Bone marrow (tissue), 2 donors: ENCODE measurements around the gene YKT6.
"Not testable (repeated sequence)": the region's sequence is repeated elsewhere in the genome, so short reads cannot be mapped to it uniquely, and the experiment has no call there.

Experiments used
- DNase-seq, 2 donors: peaks; one replicate each; lab custom pipeline; 2025; lab: John Stamatoyannopoulos, UW

Gene YKT6

DNA sequence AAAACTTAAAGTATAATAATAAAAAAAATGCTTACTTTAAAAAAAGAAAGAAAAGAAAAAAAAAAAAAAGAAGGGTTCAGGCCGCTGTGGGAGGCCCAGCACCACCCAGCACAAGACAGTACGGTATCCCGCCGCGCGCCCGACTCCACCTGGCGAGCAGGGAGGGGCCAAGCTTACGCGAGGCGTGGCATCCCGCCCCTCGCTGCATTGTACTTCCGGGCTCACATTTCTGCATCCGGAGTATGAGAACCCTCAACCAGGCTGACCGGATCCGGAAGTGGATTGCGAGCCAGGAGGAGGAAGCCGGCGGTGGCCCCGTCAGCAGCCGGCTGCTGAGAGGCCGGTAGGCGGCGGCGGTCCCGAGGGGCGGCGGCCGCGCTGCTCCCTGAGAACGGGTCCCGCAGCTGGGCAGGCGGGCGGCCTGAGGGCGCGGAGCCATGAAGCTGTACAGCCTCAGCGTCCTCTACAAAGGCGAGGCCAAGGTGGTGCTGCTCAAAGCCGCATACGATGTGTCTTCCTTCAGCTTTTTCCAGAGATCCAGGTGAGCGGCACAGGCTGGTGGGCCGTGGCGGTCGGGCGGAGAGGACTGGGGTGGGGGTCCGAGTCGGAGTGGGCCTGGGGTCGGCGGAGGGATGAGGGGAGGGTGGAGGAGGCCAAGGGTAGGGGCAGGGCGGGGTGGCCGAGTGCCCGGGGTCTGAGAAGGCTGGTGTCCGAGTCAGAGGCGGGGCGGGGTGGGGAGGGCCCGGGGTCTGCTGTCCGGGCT is at the start of gene YKT6:
Gene YKT6, plus strand, starts transcription at position 280 of the 763 bp plus-strand sequence. Its CDS starts 158 bp downstream, at position 438.
- peak; percentile 53 to 86 for DNase-seq

GRCh38 chr7:44151956-44152355 is 48.8 kb upstream of the YKT6 start:
- no peak for DNase-seq

GRCh38 chr7:44152971-44153947 is 47.5 kb upstream of the YKT6 start:
- no peak for DNase-seq

DNA sequence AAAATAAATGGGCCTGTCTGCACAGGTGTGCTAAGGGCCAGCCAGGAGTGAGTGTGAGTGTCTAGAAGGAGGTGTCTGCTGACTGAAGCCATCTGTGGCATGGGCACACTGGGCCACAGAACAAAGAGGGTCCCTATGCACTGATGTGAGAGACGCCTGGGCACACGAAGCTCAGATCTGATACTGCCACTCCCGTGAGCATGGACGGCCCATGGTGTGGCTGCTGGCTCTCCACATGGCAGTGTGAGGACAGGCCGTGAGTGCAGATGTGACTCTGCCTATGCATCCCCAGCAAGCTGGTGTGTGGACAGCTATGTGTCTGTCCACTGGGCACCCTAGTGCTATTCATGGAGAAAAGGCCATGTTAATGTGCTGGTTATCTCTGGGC is 46.8 kb upstream of the YKT6 start:
- no peak for DNase-seq

- DNase-seq: no peak
Observed at GRCh38 chr7:44154703-44155102, 46.1 kb upstream of the YKT6 start.

DNA sequence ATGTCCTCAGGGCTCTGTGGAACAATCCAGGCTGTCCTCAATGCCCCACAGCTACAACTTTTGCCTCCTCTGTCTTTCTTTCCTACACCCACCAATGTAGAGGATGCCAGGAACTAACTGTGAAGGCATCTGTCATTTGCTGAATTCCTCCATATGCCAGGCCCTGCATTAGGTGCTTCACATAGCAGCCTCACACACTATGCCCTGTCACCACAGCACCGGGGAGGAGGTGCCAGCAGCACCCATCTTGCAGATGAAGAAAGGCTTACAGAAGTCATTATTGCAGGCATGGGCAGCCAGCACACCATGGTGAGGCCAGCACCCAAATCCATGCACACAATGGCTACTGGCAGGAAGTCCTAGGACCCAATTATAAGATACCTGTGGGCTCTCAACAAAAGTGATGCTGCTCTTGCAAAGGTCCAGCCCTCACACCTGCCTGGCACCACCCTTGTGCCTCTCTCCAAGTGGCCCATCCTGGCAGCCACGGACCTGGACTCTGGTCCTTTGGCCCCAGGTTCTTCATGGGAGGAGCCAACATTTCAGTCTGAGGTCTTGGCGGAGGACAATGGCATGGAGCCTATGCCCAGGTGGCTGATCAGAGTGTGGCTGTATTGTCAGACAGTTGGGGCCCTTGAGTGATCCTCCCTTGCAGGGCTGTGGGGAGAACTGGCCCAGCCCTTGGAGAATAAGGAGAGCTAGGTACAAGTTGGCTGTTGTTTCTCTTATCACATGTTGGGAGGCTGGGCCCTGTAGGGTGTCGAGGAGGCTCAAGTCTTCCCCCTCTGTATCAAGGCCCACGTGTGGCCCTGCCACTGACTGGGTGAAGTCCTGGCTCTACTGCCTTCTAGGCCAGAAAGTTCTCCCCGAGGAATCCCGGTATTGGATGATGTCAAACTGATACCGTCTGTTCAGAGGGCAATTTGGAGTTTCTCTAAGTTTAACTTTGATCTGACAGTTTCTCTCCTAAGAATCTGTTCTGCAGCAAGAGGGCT is 45.3 kb upstream of the YKT6 start:
- no peak for DNase-seq

DNA sequence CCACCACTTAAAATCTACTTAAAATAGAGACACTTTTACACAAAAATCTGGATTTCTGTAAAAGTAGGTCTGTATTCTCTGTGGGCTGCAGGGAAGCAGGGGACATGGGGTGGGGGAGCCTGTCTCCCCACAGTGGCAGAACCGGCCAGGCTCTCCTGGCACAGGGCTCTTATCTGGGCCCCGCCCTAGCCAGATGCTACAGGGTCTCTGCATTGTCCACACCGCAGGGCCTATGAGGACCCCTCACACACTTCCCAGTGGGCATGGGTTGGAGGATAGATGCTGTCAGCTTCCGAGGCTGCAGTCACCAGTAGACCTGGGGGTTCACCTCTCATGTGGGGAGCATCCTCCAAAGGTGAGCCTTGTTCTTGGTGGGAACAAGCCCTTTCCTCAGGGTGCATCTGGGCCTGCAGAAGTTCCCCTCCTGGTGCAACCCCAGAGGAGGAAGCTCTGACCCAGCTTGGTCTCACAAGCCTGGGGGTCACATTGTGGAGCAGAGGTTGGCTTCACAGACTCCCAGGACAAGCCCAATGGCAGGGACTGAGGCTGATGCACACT is 44.2 kb upstream of the YKT6 start:
- DNase-seq: no peak

- DNase-seq: no peak
Observed at GRCh38 chr7:44157116-44158080, 43.4 kb upstream of the YKT6 start.

GRCh38 chr7:44158096-44158872 is 42.5 kb upstream of the YKT6 start:
- DNase-seq: no peak

GRCh38 chr7:44158873-44159631 is 41.7 kb upstream of the YKT6 start:
- no peak for DNase-seq

GRCh38 chr7:44159824-44160630 is 40.8 kb upstream of the YKT6 start:
- DNase-seq: no peak

- no peak for DNase-seq
Observed at GRCh38 chr7:44161371-44161770, 39.4 kb upstream of the YKT6 start.

GRCh38 chr7:44162179-44162578 is 38.6 kb upstream of the YKT6 start:
- no peak for DNase-seq

DNA sequence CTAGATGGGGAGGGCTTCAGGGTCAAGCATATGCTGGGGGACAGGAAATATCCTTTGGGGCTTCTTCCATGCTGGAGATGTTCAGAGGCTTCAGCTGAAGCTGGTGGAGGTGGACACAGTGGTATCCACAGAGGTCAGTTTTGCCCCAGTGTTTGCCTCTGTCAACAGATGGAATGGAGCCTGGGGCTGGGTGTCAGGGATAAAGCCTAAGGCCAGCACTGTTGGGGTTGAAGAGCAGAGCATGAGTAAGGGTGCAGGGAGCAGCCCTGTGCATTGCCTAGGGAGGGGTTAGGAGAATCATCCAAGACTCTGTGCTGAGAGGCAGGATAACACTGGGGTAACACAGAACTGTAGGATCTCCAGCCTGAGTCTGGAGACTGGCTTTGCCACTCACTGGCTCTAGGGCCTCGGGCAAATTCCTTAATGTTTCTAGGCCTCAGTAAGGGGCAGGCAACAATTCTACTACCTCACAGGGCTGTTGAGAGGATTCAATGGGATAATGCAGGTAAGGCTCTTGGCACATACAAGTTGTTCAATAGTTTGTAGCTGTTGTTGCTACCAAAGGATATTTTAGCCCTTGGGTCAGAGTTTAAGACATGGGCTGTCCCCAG is 37.9 kb upstream of the YKT6 start:
- no peak for DNase-seq

DNA sequence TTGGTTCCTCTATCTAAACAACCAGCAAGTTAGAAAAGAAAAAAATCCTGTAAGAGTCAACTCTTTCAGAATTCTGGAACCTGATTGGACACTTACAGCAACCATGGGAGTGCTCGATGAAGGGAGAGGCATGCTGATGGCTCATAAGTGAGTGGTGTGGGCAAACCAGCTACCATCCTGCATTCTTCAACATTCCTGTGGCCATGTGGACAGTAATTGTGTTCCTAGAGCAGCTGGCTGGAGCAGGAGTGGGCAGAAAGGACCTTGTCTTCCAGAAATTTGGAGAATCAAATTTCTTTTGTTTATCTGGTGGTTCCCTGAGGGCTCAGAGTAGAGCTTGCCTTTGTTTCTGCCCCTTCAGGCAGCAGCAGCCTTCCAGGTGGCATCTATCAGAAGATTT is 37.2 kb upstream of the YKT6 start:
- DNase-seq: no peak

GRCh38 chr7:44167920-44168319 is 32.9 kb upstream of the YKT6 start:
- peak in 1 of 2 donors; percentile 10 for DNase-seq

DNA sequence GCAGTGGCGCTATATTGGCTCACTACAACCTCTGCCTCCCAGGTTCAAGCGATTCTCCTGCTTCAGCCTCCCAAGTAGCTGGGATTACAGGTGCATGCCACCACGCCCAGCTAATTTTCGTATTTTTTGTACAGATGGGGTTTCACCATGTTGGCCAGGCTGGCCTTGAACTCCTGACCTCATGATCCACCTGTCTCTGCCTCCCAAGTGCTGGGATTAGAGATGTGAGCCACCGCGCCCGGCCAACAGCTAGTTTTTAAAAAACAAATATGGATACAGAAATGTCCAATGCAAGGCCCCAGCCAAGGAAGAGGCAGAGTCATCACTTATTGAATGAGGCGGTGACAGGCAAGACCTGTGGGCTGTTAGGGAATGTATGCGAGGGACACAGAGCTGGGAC is 28.9 kb upstream of the YKT6 start:
- DNase-seq: not testable (repeated sequence)
